Suprapubic skin (tissue), 4 donors: Measurements from ENCODE around the gene PRR4. TPM values are rescaled to one million over a fixed set of nuclear protein-coding genes. Genes with fewer than 3 reads are reported as not detected.

ENCODE experiments used
- DNase-seq, 2 donors: peaks; one replicate each; pipeline ENCODE4 v3.0.0-alpha.2; 2019; ENCODE audit warnings: low spot score in 2 of 2
- H3K27ac ChIP-seq: fragments of 200-600 bp; sonication (generic); one replicate; pipeline ENCODE4 v1.5.1; 2019
- H3K27me3 ChIP-seq: fragments of 200-600 bp; sonication (generic); one replicate; pipeline ENCODE4 v1.5.1; 2019
- H3K36me3 ChIP-seq: fragments of 200-600 bp; sonication (generic); one replicate; pipeline ENCODE4 v1.5.1; 2019
- H3K4me1 ChIP-seq: fragments of 200-600 bp; sonication (generic); one replicate; pipeline ENCODE4 v1.5.1; 2019
- H3K4me3 ChIP-seq: fragments of 200-600 bp; sonication (generic); one replicate; pipeline ENCODE4 v1.5.1; 2019; ENCODE audit warnings: mild to moderate bottlenecking
- H3K9me3 ChIP-seq: fragments of 200-600 bp; sonication (generic); one replicate; pipeline ENCODE4 v1.5.1; 2019
- CTCF ChIP-seq, 2 donors: fragments of 200-600 bp in 1 of 2; fragments of 450-650 bp in 1 of 2; sonication (generic) in 1 of 2; IDR thresholded peaks; one replicate each; pipeline ENCODE4 v1.5.1; 2016 to 2019; ENCODE audit warnings: antibody characterized with exemption in 2 of 2, mild to moderate bottlenecking in 1 of 2, moderate library complexity in 1 of 2
- EP300 ChIP-seq: sonication (generic); formaldehyde crosslinking; IDR thresholded peaks from one replicate; pipeline ENCODE4 v1.6.1; 2017; ENCODE audit warnings: antibody characterized with exemption
- POLR2A ChIP-seq, 2 donors: fragments of 450-650 bp; IDR thresholded peaks; one replicate each; pipeline ENCODE4 v1.6.1; 2017; ENCODE audit warnings: antibody characterized with exemption in 2 of 2, mild to moderate bottlenecking in 2 of 2, moderate library complexity in 2 of 2
- POLR2AphosphoS5 ChIP-seq, 3 donors: sonication (generic); formaldehyde crosslinking; IDR thresholded peaks; one replicate each; pipeline ENCODE4 v1.6.1; 2017; ENCODE audit warnings: antibody characterized with exemption in 3 of 3
- WGBS: methylation state at CpG from one replicate; pipeline ENCODE4 v1.1.5; 2018; 5-methylcytosine and 5-hydroxymethylcytosine counted together
- total RNA-seq, 4 donors: library from RNA; depleted of rRNA; stranded (reverse); fragments of >200 nt; gene quantifications; one replicate each; pipeline ENCODE4 v1.1.0, GENCODE V29; 2016

The PRR4 gene
- total RNA-seq, 4 donors from 2014 or later = 37.1 to 399 (median 124) TPM

- Histone ChIP-seq H3K27ac (no peak overlapping the region), H3K4me3 (no peak overlapping the region), H3K27me3 (no peaks in the 10 kb centered on the region), H3K4me1 (no peaks in the 10 kb centered on the region), H3K36me3 (no peaks in the 10 kb centered on the region), H3K9me3 (no peaks in the 10 kb centered on the region)
- WGBS = 95% methylated on average over 1 of the region's 1 CpG
- TF ChIP-seq POLR2A (IDR thresholded peaks at IDR 0.05) (no peak), EP300 (no peak)
- DNase-seq = no peak
Observed at GRCh38 chr12:10829994-10830393, 19.3 kb downstream of the PRR4 start.

GRCh38 chr12:10826258-10826657 lies 23.0 kb downstream of the PRR4 start, which contains the start of gene TAS2R10:
Gene TAS2R10, minus strand, starts transcription at chr12:10826358. Its CDS starts 89 bp downstream, at chr12:10826269.
- Histone ChIP-seq H3K36me3 (no peaks in the 10 kb centered on the region), H3K4me3 (no peak within 1 kb of the TSS), H3K9me3 (no peaks in the 10 kb centered on the region), H3K27me3 (no peaks in the 10 kb centered on the region), H3K4me1 (no peaks in the 10 kb centered on the region), H3K27ac (no peak within 1 kb of the TSS)
- DNase-seq = no peak
- WGBS = 89% methylated on average over 3 of the region's 3 CpGs
- TF ChIP-seq CTCF (IDR thresholded peaks at IDR 0.05) (no peak), POLR2A (IDR thresholded peaks at IDR 0.05) (no peak), EP300 (no peak), POLR2AphosphoS5 (IDR thresholded peaks at IDR 0.05) (no peak)

GRCh38 chr12:10824957-10825356 lies 24.3 kb downstream of the PRR4 start:
- TF ChIP-seq POLR2A (IDR thresholded peaks at IDR 0.05) = no peak
- no peak for TF ChIP-seq CTCF (IDR thresholded peaks at IDR 0.05)
- TF ChIP-seq POLR2AphosphoS5 (IDR thresholded peaks at IDR 0.05) = no peak
- no peak for TF ChIP-seq EP300
- no peak for DNase-seq
- WGBS = 74% methylated on average over 3 of the region's 3 CpGs

GRCh38 chr12:10811883-10812536 lies 37.3 kb downstream of the PRR4 start:
- no peak for DNase-seq
- WGBS = 81% methylated on average over 3 of the region's 3 CpGs
- Histone ChIP-seq H3K4me1 (no peaks in the 10 kb centered on the region), H3K36me3 (no peaks in the 10 kb centered on the region), H3K27ac (no peak overlapping the region), H3K4me3 (no peak overlapping the region), H3K27me3 (no peaks in the 10 kb centered on the region), H3K9me3 (no peaks in the 10 kb centered on the region)
- no peak for TF ChIP-seq CTCF (IDR thresholded peaks at IDR 0.05)
- no peak for TF ChIP-seq POLR2A (IDR thresholded peaks at IDR 0.05)
- no peak for TF ChIP-seq POLR2AphosphoS5 (IDR thresholded peaks at IDR 0.05)
- TF ChIP-seq EP300 = no peak

More at GRCh38 chr12:10824957-10825356, 24.3 kb downstream of the PRR4 start:
- H3K27ac ChIP-seq = no peak overlapping the region
- no peak overlapping the region for H3K4me3 ChIP-seq
- H3K9me3 ChIP-seq = no peaks in the 10 kb centered on the region
- no peaks in the 10 kb centered on the region for H3K4me1 ChIP-seq
- H3K36me3 ChIP-seq = no peaks in the 10 kb centered on the region
- H3K27me3 ChIP-seq = no peaks in the 10 kb centered on the region

GRCh38 chr12:10810068-10810467 lies 39.2 kb downstream of the PRR4 start, which contains the start of gene TAS2R9:
Gene TAS2R9, minus strand, starts transcription at chr12:10810168. Its CDS starts 93 bp downstream, at chr12:10810075.
- TF ChIP-seq EP300 (no peak), POLR2A (IDR thresholded peaks at IDR 0.05) (no peak), POLR2AphosphoS5 (IDR thresholded peaks at IDR 0.05) (no peak), CTCF (IDR thresholded peaks at IDR 0.05) (no peak)
- no peaks in the 10 kb centered on the region for H3K36me3 ChIP-seq

More at GRCh38 chr12:10810068-10810467, 39.2 kb downstream of the PRR4 start, which contains the start of gene TAS2R9:
- Histone ChIP-seq H3K27ac (no peak within 1 kb of the TSS), H3K27me3 (no peaks in the 10 kb centered on the region), H3K4me1 (no peaks in the 10 kb centered on the region), H3K4me3 (no peak within 1 kb of the TSS), H3K9me3 (no peaks in the 10 kb centered on the region)
- no peak for DNase-seq
